ENCODE measurements around the gene VCAN. TPM values are rescaled to one million over a fixed set of nuclear protein-coding genes. Genes with fewer than 3 reads are reported as not detected.

Gene VCAN
- total RNA-seq, 1 experiment from 2014 or later, result 31.4 TPM

GRCh38 chr5:83548581-83548980, 77.0 kb downstream of the VCAN start:
- no peaks in the 10 kb centered on the region for H3K27me3 Mint-ChIP-seq (ENCODE audit: unreplicated experiment)
- H3K36me3 Mint-ChIP-seq (ENCODE audit: insufficient read depth, unreplicated experiment), result no peaks in the 10 kb centered on the region
- no TSS peak for BruUV-seq (replicated peaks)
- CTCF ChIA-PET, result no interaction called here
- H3K9me3 Mint-ChIP-seq (ENCODE audit: low read depth, unreplicated experiment), result no peaks in the 10 kb centered on the region
- H3K27ac Mint-ChIP-seq (ENCODE audit: unreplicated experiment), result no peak overlapping the region
- intact Hi-C loops (cut with micrococcal nuclease; ENCODE audit: unreplicated experiment), result no loop called here
- peaks cover 15% of the 10 kb centered on the region for H3K4me1 Mint-ChIP-seq (ENCODE audit: low read depth, unreplicated experiment)
- DNase-seq, result no peak
- no peak overlapping the region for H3K4me3 Mint-ChIP-seq (ENCODE audit: low read depth, unreplicated experiment)
- TF ChIP-seq CTCF (IDR thresholded peaks at IDR 0.05; ENCODE audit: unreplicated experiment), result no peak

- no peak for TF ChIP-seq CTCF (IDR thresholded peaks at IDR 0.05; ENCODE audit: unreplicated experiment)
- BruUV-seq (replicated peaks), result no TSS peak
- CTCF ChIA-PET, result interaction anchor here (0.6 kb wide), 1 partner anchor 102 kb away, joined by 4 read pairs; no protein-coding TSS in a partner anchor
- Mint-ChIP-seq H3K4me3 (ENCODE audit: low read depth, unreplicated experiment) (no peak overlapping the region), H3K36me3 (ENCODE audit: insufficient read depth, unreplicated experiment) (no peaks in the 10 kb centered on the region), H3K4me1 (ENCODE audit: low read depth, unreplicated experiment) (peaks cover 20% of the 10 kb centered on the region), H3K27me3 (ENCODE audit: unreplicated experiment) (no peaks in the 10 kb centered on the region), H3K27ac (ENCODE audit: unreplicated experiment) (no peak overlapping the region), H3K9me3 (ENCODE audit: low read depth, unreplicated experiment) (no peaks in the 10 kb centered on the region)
- intact Hi-C loops (cut with micrococcal nuclease; ENCODE audit: unreplicated experiment), result no loop called here
- no peak for DNase-seq
These were observed 77.5 kb downstream of the VCAN start for GRCh38 chr5:83549076-83549475.

- intact Hi-C loops (cut with micrococcal nuclease; ENCODE audit: unreplicated experiment), result no loop called here
- TF ChIP-seq CTCF (IDR thresholded peaks at IDR 0.05; ENCODE audit: unreplicated experiment), result no peak
- no peak for DNase-seq
- Mint-ChIP-seq H3K36me3 (ENCODE audit: insufficient read depth, unreplicated experiment) (no peaks in the 10 kb centered on the region), H3K9me3 (ENCODE audit: low read depth, unreplicated experiment) (no peaks in the 10 kb centered on the region), H3K27ac (ENCODE audit: unreplicated experiment) (no peak overlapping the region), H3K27me3 (ENCODE audit: unreplicated experiment) (no peaks in the 10 kb centered on the region), H3K4me1 (ENCODE audit: low read depth, unreplicated experiment) (peaks cover 25% of the 10 kb centered on the region), H3K4me3 (ENCODE audit: low read depth, unreplicated experiment) (no peak overlapping the region)
- CTCF ChIA-PET, result interaction anchor here (0.6 kb wide), 1 partner anchor 101 kb away, joined by 4 read pairs; no protein-coding TSS in a partner anchor
- no TSS peak for BruUV-seq (replicated peaks)
These were observed 78.1 kb downstream of the VCAN start for GRCh38 chr5:83549674-83550073.

- Mint-ChIP-seq H3K4me1 (ENCODE audit: low read depth, unreplicated experiment) (peaks cover 32% of the 10 kb centered on the region), H3K4me3 (ENCODE audit: low read depth, unreplicated experiment) (no peak overlapping the region), H3K27me3 (ENCODE audit: unreplicated experiment) (no peaks in the 10 kb centered on the region), H3K27ac (ENCODE audit: unreplicated experiment) (peak overlapping the region; percentile 25), H3K9me3 (ENCODE audit: low read depth, unreplicated experiment) (peaks cover 2% of the 10 kb centered on the region), H3K36me3 (ENCODE audit: insufficient read depth, unreplicated experiment) (no peaks in the 10 kb centered on the region)
- intact Hi-C loops (cut with micrococcal nuclease; ENCODE audit: unreplicated experiment), result no loop called here
- CTCF ChIA-PET, result no interaction called here
- BruUV-seq (replicated peaks), result no TSS peak
- no peak for TF ChIP-seq CTCF (IDR thresholded peaks at IDR 0.05; ENCODE audit: unreplicated experiment)
- DNase-seq, result no peak
These were observed 80.3 kb downstream of the VCAN start for GRCh38 chr5:83551821-83552220.
